ENCODE data around the gene ERICH4.
"Not testable (repeated sequence)": the region's sequence is repeated elsewhere in the genome, so short reads cannot be mapped to it uniquely, and the experiment has no call there.

ERICH4 gene, protein sequence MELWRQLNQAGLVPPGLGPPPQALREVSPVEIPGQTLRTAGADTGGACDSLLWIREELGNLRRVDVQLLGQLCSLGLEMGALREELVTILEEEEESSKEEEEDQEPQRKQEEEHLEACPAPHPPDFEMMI

DNA sequence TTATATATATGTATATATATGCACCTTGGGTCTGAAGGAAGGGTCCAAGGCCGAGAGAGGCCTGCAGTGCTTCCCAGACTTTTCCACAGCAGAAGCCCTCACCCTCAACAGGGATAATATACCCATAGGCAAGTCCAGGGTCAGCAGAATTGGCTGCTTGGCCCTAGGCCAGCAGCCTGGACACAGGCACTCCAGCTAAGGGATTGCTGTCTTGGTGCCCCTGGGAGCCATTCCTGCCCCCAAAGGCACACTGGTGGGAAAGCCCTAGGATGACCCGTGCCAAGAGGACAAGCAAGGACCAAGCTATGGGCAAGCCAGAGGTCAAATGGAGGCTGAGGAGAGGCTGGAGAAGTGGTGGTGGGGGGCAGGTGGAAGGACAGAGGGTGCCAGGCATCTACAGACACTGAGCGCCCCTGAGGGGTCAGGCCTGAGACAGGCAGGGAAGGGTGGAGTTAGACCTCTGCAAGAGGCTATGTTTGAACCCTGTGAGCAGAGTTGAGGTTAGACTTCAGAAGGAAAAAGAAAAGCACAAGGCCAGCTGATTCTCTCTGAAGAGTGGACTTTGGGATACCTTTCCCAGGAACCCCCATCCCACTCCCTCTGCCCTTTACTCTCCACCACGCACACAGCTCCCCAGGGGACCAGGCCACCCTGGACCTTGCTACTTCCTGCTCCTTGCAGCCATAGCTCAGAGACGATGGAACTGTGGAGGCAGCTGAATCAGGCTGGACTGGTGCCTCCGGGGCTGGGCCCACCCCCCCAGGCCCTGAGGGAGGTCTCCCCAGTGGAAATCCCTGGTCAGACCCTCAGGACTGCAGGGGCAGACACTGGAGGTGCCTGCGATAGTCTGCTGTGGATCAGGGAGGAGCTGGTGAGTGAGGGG is at the start of gene ERICH4:
Gene ERICH4 (plus strand): TSS at position 684 of the 883 bp plus-strand sequence. CDS start 14 bp downstream, at position 698.
- no peak for DNase-seq (ENCODE audit: low spot score)

DNA sequence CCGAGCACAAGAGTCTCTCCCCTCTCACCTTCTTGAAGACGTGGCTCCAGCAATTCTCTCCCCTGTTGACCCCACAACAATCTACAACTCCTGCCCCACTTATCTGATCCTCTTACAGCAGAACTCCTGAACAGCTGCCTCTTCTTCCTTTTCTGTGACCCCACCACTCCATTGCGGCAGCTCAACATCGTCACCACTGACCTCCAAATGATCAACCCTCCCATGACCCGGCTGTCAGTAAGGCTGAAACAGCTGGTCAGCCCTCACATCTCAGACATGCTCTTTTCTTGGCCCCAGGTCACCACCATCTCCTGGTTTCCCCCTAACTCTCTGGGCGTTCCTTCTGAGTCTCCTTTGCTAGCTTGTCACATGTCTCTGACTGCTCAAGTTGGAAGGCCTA is 47.6 kb upstream of the ERICH4 start:
- no peak for DNase-seq (ENCODE audit: low spot score)

DNA sequence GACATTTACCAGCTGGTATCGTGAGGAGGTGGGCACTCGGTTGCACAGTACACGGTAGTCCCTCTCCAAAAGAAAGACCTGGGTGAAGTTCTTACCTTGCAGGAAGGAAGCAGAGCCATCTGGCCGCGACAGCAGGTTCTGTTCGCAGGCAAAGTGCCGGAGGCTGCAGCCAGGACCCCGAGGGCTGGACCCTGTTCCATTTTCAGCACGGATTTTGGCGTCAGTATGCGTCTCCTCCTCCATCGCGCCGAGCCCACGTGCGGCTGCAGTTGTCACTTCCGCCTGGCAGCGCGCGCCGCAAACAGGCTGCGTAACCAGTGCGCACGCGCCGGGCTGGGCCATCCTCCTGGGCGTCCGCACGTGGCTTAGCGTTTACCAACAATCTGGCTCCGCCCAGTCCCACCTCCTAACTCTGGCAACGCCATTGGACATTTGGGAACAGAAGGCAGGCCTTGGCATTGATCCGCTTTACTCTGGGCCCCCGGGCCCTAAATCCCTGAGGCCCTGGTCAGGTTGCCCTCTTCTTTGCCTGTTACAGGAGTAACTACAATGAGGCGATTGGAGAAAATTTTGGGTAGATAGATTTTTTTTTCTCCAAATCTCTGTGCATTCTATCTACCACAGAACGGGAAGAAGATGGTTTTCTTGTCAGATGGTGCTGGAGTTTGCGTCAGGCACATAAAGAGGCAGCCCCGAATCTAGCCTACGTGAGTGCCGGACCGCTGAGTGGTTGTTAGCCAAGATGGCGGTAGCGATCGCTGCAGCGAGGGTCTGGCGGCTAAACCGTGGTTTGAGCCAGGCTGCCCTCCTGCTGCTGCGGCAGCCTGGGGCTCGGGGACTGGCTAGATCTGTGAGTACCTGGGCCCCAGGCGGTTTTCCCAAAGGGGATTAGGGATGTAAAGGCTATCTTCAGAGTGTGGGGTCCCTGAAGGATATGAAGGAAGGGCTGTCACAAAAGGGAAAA is 45.6 kb upstream of the ERICH4 start, which contains the start of the genes BCKDHA and EXOSC5:
Gene BCKDHA (plus strand): TSS at position 733 of the 964 bp plus-strand sequence. CDS start 10 bp downstream, at position 743.
Gene EXOSC5 (minus strand): TSS at position 274 of the 964 bp plus-strand sequence. CDS start 31 bp downstream, at position 243.
- DNase-seq (ENCODE audit: low spot score), result peak; percentile 100

DNA sequence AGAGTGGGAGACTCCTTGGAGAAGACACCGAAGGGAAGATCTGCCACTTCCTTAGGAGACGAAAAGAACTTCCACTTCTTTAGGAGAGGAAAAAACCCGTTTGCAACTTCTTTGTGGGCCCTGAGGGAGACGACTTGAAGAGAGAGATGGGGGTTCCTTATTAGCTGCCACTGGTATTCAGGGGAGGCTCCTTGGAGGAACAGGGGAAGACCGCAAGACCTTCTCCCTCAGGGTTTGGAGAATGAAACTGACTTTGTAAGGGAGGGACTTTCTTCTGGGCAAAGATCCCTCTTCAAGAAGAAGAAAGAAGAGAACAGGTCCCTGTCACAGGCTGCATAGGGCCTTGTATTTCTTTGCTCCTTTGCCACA is 44.9 kb upstream of the ERICH4 start:
- DNase-seq (ENCODE audit: low spot score), result no peak

DNA sequence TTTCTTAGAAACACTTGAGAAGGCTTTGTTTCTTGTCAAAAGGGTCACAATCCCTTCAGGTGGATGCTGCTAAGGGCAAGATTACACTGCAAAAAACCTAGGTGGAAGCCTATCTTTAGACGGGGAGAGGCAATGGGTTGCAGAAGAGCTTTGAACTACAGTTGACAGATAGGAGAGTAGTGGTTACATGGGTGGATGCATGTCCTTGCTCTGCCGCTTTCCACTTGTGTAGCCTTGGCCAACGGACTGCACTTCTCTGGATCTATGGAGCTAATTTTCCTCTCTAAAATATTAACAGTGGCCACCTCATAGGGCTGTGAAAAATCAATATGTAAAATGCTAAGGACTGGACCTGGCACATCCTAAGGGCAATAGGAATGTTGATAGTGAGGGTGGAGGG is 44.4 kb upstream of the ERICH4 start:
- no peak for DNase-seq (ENCODE audit: low spot score)

DNA sequence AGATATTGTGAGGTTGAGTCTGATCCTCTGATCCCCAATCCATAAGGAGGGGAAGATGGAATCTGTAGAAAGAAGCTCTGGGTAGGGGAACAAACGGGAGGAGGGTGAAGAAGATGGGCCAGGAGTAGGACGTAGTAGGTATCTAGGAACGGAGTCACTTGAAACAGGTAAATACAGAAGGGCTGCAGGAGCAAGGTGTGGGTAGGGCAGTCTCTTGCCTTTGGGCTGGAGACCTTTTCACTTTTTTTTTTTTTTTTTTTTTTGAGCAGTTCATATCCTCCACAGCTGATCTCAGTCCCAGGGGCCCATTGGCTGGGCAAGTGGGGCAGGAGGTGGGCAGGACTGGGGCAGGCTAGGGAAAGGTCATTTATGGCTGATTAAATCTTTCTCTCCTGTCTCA is 43.9 kb upstream of the ERICH4 start:
- no peak for DNase-seq (ENCODE audit: low spot score)

DNA sequence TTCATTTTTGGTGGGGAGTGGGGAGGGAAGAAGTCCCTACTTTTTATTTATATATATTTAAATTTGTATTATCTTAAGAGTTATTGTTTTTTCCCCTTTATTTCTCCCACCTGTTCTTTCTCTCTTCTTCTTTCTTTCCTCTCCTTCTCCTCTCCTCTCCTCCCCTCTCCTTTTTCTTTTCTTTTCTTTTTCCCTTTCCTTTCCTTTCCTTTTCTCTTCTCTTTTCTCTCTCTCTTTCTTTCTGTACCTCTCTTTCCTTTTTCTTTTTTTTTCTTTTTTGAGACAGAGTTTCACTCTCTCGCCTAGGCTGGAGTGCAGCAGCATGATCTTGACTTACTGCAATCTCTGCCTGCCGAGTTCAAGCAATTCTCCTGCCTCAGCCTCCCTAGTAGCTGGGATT is 43.4 kb upstream of the ERICH4 start:
- DNase-seq (ENCODE audit: low spot score), result no peak

DNA sequence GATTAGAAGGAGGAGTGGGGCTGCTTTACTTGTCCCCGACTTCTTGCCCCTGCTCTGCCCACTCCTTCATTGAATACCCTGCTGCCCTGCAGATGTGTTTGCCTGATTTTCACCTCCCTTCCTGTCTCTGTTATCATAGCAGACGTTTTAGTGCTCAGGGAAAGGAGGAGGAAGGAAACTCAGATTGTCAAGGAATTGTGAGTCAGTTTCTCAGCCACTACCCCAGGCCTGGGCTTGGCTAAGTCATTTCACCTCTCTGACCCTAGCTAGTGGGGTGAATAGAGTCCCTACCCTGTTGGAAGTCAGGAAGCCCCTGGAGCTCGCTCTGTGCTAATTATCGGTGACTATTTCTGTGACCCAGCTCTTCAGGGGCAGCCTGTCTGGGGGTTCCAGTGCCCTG is 41.5 kb upstream of the ERICH4 start:
- no peak for DNase-seq (ENCODE audit: low spot score)

DNA sequence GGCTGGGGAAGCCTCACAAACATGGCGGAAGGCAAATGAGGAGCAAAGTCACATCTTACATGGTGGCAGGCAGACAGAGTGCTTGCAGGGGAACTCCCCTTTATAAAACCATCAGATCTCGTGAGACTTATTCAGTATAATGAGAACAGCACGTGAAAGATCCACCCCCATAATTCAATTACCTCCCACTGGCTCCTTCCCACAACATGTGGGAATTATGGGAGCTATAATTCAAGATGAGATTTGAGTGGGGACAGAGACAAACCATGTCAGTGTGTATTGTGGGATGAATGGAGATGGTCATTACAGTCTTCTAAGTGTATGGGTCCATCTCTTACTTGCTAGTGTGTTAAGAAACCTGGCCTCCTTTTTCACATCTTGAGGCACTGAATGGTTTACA is 40.9 kb upstream of the ERICH4 start:
- no peak for DNase-seq (ENCODE audit: low spot score)

DNA sequence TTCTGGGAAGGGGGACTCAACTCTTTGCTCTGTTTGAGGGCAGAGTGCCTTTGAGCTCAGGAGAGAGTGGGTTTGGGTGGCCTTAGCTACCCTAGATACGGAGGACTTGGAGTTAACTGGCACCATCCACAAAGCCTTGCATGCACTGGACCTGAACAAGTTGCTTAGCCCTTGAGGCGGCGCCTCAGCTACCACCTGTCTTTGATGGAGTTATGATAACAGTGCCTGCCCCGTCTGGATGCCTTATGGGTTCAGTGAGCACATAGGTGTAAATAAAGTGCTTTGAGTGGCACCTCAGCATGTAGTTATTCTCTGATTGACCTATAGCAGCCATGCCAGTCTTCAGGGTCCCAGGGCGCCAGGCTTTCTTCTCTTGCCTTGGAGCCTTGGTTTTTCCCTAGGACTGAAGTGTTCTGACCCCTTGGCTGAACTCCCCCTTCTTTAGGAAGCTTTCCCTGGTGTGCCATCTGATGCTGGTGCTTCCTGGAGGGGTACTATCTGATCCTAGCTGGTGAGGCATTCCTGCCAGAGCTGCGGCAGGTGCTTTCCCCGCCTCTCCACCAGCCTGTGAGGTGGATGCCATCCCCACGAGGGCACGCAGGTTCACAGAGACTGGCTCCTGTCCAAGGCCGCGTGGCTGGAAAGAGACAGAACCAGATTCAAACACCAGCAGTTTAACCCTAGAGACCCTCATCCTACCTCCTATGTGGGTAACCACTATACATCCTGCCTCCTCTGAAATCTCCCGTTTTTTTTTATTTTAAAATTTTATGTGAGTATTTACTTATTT is 39.6 kb upstream of the ERICH4 start:
- no peak for DNase-seq (ENCODE audit: low spot score)

DNA sequence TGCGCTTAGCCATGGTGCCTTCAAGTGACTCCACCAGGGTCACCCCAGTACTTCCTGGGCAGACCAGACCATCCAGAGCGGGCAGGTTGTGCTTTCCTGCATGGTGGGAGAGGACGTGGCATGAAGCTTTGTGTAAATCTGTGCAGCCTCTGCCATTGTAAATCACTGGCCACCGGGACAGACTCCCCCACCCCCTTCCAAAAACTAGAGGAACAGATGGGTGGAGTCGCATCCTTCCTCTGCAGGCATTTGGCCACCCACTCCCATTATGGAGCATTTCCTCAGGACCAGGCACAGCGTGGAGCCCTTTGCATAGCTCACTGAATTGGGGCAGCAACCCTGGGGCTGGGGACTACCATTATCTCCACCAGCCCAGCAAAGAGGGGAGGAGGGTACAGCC is 37.2 kb upstream of the ERICH4 start:
- no peak for DNase-seq (ENCODE audit: low spot score)

DNA sequence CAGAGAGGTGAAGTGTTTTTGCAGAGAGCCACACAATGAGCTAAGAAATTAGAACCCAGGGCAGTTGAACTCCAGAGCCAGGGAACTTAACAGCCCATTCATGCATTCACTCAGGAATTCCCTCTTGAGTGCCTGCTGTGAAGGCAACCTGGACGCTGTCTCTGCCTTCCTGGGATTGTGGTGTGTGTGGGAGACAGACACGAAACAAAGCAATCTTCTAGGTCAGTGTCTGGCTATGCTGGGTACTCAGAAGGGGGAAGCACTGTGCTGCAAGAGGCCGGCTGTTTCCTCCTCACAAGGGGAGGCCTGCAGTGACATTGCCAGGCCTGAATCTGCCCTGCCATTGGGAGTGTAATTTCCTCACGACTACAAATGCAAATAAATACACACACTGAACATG is 35.7 kb upstream of the ERICH4 start:
- DNase-seq (ENCODE audit: low spot score), result no peak

DNA sequence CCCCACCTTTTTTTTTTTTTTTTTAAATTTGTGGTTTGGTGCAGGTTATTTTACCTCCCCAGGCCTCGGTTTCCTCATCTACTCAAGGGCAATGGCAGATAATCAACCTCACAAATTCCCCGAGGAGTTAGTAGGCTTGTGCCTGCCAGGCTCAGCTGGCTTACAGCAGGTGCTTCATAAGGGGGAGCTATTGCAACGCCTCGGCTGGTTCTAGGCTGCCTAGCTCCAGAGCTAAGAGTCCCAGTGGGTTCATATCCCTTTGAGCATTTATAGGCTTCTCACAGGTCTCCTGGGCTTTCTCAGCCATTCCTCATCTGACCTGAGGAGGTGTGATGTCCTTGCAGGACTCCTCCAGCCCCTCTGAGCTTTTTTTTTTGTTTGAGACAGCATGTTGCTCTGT is 34.7 kb upstream of the ERICH4 start:
- DNase-seq (ENCODE audit: low spot score), result no peak

DNA sequence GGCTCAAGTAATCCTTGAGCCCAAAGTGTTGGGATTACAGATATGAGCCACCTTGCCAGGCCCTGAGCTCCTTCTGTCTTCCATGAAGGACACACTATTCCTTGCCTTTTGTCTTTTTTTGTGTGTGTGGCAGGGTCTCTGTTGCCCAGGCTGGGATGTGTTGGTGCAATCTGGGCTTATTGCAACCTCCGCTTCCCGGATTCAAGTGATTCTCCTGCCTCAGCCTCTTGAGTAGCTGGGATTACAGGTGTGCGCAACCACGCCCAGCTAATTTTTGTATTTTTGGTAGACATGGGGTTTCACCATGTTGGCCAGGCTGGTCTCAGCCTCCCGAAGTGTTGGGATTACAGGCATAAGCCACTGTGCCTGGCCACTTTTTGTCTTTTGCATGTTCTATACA is 34.1 kb upstream of the ERICH4 start:
- not testable (repeated sequence) for DNase-seq (ENCODE audit: low spot score)

DNA sequence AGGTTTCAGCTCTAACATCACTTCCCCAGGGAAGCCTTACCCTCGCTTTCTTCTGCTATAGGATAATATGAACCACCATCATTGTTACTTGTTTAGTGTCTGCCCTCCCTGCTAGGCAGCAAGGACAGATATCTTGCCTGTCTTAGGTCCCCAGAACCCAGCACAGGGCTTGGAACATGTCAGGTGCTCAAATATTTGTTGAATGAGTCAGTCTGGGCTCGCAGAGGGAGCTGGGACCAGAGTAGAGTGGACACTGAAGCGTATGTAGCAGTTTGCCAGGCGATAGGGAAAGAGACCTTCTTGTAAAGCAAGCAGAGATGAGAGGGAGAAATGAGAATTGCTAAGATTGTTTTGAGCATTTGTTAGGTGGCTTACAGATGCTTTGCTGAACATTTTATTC is 33.7 kb upstream of the ERICH4 start:
- DNase-seq (ENCODE audit: low spot score), result no peak

DNA sequence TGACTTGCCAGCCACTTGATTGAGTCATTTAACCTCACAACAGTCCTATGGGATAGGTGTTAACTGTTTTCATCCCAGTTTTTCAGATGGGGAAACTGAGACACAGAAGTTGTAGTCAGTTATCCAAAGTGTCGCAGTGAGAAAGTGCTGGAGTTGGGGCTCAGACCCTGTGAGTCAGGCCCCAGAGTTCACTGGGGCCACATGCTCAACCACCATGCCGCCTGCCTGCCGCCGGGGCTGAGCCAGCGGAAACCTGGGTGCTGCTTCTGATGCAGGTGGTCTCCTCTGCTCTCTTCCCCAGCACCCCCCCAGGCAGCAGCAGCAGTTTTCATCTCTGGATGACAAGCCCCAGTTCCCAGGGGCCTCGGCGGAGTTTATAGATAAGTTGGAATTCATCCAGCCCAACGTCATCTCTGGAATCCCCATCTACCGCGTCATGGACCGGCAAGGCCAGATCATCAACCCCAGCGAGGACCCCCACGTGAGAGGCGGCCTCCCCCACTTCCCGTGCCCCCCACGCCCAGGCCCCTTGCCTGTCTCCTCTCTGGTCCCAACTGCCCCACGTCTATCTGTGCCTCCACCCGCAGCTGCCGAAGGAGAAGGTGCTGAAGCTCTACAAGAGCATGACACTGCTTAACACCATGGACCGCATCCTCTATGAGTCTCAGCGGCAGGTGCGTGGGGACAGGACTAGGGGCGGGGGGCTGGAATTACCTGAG is 32.5 kb upstream of the ERICH4 start:
- DNase-seq (ENCODE audit: low spot score), result no peak

DNA sequence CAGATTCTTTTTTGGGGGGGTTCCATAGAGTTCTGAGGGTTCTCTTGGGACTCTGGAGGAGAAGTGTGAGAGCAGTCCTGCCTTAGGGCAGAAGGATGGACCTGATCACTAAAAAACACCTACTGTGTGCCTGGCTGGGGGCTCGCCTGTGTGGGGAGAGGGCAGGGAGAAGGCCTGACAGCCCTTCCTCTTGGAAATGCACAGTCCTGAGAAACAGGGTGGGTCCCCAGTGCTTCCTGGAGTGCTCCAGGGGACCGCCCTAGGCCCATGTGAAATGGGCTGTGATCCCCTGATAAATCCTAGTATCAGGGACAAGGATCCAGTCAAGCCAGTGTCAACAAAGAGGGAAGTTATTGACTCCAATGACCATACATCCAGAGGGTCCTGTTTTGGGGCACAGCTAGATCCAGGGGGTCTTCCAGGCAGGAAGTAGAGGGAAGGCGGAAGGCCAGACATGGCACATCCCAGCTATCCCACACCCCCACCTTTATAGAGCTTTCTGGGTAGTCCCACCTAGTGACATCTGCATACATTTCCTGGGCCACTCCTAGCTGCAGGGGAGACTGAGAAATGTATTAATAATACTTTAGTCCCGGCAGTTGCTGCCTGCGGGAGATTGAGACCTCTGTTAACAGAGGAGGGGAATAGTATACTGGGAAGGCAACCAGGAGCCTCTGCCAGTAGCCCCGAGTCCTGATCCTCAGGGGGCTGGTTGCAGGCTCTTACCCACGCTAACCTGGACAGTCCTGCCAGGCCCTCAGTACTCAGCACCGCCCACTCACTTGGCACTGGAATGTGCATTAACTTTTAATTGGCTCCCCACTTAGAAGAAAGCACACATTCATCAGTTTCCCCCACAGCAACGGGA is 31.6 kb upstream of the ERICH4 start:
- no peak for DNase-seq (ENCODE audit: low spot score)

DNA sequence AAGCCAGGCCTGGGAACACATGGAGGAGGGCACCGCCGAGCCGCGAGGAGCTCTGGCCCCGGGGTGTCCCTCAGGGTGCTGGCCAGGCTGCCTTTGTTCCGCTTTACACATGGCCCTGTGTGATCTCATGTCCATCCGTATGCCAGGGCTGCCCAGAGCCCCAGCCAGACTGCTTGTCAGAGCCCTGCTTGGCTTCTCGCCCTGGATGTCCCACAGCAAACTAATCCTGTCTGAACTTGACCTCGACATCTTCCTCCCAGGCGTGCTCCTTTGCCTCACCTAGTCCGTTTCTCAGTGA is 31.0 kb upstream of the ERICH4 start:
- no peak for DNase-seq (ENCODE audit: low spot score)

DNA sequence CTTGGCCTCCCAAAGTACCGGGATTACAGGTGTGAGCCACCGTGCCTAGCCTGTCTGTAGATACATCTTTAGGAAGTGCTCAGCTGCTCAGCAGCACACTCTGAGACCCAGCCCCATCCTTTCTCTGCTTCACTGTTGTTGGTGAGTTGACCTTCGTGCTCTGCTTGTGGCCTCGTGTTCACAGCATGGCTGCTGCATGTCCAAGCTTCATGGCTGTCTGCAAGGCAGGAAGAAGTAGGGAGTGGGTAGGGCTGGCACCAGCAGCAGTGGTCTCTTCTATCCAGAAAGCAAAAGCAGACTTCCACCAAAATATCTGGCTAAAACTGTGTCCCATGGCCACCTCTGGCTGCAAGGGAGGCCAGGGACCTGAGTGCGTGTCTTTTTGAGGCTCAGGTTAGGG is 30.0 kb upstream of the ERICH4 start:
- DNase-seq (ENCODE audit: low spot score), result no peak

DNA sequence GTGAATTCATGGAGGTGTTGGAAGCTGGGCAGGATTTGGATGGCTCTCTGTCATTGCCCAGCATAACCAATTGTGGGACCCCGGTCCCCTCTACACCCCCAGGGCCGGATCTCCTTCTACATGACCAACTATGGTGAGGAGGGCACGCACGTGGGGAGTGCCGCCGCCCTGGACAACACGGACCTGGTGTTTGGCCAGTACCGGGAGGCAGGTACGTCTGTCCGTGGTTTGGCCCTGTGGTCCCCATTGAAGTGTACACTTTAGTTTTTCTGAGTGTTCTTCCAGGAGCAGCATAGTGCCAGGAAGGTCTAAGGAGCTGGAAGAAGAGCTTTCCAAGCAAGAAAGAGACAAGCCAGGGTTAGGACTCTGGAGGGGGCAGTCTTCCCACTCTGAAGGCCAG is 29.0 kb upstream of the ERICH4 start:
- DNase-seq (ENCODE audit: low spot score), result no peak
